CD4-positive, alpha-beta T cell treated with Interleukin-6 for 4 hours (primary cell): Measurements from ENCODE around the gene PSMG2.

ENCODE experiments used
- DNase-seq: peaks from one replicate; pipeline ENCODE4 v3.0.0-alpha.2; 2020; ENCODE audit warnings: mixed read lengths

The PSMG2 gene

DNA sequence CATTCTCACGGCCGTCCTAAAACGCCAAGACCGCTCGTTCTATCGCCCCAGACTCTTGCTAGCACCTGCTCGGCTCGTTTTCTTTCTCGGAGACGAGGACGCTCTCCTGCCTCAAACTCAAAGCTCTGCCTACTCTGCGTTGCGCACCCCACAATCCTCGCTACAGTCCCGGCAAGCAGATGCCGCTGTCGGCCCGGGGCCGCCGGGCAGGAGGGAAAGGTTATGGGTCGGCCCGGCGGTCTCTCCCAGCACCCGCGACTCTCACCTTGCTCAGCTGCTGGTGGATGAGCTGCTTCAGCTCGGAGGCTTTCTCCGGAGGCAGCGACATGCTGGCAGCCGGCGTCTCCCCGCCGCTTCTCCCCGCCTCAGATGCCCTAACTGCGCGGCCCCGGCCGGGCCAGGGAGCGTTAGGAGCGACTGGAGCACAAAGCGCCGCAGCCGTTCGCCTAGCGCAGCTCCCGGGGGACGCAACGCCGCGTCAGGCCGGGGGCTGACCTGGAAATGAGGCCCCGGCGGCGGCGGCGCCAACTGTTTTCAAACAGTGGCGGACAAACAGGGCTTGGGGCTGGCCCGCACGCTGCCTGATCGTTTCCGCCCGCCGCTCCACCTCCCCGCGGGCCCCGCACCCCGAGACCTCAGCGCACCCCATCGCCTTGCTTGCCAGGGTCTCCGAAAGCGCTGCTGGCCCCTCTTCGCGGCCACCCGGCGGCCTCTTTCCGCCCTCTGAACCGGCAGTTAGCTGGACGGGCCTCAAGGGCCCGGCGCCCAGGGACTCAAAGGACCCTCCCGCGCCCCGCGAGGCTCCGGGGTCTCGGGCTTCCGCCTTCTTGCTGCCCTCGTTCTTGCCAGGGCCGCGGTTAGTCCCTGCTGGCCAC, at the start of gene PSMG2, which contains the start of gene CEP76:
Gene PSMG2, plus strand, starts transcription at position 822 of the 875 bp plus-strand sequence. CDS start 66 bp downstream, outside the sequence.
Gene CEP76, minus strand, starts transcription at position 503 of the 875 bp plus-strand sequence. Its CDS starts 175 bp downstream, at position 328.
- peak; percentile 88 for DNase-seq

- no peak for DNase-seq
These were observed 47.9 kb upstream of the PSMG2 start for GRCh38 chr18:12654971-12655370.

- no peak for DNase-seq
These were observed 46.3 kb upstream of the PSMG2 start for GRCh38 chr18:12656605-12656937.

- DNase-seq = peak; percentile 33
These were observed 45.7 kb upstream of the PSMG2 start for GRCh38 chr18:12656938-12657683.

DNA sequence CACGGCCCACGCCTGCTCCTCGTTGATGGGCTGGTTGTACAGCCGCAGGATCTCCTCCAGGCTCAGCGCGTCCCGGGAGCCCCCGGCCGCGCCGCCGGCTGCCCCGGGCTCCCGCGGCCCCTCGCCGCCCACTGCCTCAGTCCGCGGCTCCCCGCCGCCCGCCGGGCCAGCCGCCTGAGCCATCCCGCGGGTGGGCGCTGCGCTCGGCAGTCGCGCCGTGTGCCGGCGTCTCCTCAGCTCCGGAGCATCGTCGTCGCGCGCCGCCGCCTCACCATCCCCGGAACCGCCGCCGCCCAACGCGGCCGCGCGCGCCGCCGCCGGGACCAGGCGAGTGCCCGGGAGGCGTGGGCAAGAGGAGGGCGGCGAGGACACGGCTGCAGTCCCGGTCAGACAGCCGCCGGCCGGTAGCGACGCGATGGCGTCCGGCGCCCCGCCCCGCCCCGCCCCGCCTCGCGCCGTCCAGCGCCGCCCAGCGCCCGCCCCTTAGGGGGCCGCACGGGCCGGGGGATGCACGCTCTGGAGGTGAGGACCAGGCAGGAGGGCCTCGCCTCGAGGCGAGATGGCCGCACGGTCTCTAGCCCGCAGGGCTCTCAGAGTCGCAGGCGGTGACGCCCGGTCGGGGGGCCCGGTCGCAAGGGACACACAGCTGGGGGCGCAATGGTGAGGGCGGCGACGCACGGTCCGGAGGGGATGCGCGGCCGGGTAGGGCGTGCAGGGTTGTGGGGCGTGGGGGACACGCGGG, 45.0 kb upstream of the PSMG2 start, which contains the start of gene SPIRE1:
Gene SPIRE1, minus strand, starts transcription at position 424 of the 742 bp plus-strand sequence. Its CDS starts 241 bp downstream, at position 183.
- DNase-seq = peak; percentile 58

GRCh38 chr18:12658426-12659138, 44.3 kb upstream of the PSMG2 start:
- DNase-seq = peak; percentile 36

GRCh38 chr18:12659904-12660605, 42.8 kb upstream of the PSMG2 start:
- peak; percentile 39 for DNase-seq

DNA sequence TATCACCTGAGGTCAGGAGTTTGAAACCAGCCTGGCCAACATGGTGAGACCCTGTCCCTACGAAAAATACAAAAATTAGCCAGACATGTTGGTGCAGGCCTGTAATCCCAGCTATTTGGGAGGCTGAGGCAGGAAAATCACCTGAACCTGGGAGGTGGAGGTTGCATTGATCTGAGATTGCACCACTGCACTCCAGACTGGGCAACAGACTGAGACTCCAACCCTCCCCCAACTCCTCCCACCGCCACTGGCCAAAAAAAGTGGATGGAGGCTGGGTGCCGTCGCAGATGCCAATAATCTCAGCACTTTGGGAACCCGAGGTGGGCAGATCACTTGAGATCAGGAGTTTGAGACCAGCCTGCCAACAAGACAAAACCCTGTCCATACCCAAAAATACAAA, 34.8 kb upstream of the PSMG2 start:
- no peak for DNase-seq

DNA sequence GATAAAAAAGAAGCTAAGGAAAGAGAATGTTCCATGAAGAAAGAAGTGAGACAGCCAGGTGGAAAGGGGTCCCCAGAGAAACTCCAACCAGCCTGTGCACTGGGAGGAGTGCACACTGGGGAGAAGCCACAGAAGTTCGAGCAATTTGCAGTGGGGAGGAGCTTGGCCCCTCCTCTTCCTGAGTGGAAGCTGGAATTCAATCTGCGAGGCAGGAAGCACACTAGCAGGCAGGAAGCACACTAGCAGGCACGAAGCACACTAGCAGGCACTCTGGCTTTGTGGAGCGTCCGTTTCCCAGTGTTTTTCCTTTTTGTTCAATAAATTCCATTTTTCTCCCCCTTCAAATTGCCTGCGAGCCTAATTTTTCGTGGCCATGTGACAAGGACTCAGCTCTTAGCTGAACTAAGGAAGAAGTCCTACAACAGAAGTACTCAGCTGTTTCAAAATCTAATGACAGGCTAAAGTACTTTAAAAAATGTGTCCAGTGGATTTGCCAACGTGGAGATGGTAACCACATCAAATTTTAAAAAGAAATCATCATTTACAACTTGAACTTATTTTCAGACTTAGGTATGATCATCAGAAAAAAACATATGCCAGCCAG, 23.6 kb upstream of the PSMG2 start:
- peak; percentile 6 for DNase-seq

DNA sequence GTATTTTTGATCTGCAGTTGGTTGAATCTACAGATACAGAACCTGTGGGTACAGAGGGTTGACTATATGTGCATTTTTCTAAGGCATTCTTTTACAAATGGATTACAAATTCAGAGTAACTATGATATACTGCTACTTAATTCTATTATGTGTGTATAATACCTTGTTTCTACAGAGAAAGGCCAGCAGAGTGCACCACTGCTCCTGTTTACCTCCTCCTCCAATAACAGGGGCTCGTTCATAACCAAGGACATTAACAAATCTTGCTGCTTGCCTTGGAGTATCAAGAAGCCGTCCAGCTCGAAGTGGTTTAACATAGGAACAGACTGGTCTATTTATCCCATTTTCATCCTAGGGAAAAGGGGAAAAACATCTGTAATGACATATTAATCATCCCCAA, 16.7 kb upstream of the PSMG2 start:
- DNase-seq = no peak

DNA sequence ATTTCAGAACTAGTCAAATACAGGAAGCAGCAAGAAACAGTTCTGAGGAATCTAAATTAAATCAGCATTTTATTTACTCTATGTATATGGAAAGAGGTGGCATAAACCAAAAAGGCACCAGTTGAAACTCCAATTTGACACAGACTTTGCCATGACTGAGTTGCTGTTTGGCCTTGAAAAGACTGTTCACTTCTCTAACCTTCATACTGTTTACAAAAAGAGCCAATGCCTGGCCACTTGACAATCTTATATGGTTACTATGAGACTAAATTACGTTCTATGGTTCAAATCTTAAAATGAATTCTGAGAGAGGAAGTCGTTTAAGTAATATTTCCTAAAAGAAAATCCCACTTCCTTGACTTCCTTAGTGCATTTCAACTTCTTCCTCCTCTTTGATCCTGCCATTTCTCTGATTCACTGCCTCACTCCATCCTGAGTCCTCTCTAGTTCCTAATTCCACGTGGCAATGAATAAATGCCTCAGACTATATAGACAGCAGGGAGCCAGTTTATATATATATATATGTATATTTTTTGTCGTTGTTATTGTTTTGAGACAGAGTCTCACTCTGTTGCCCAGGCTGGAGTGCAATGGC, 13.5 kb upstream of the PSMG2 start:
- no peak for DNase-seq

GRCh38 chr18:12692206-12692605, 10.6 kb upstream of the PSMG2 start:
- DNase-seq = no peak

DNA sequence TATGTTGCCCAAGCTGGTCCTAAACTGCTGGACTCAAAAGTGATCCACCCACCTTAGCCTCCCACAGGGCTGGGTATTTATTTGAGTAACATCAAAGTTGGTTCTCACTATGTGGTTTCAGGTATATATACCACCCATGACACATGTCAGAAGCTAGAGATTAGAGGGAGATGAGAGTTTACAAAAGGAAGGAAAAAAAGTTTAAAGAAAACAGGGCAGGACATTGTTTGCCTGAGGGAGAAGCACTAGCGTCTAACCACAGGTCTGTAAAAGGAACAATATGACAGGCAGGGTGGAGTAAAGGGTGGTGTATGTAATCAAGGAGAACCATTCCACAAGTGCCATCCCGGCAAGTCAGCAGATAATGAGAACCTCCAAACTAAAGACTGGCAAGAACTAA, 8.8 kb upstream of the PSMG2 start:
- DNase-seq = no peak

GRCh38 chr18:12699747-12700146, 3.1 kb upstream of the PSMG2 start:
- DNase-seq = no peak

DNA sequence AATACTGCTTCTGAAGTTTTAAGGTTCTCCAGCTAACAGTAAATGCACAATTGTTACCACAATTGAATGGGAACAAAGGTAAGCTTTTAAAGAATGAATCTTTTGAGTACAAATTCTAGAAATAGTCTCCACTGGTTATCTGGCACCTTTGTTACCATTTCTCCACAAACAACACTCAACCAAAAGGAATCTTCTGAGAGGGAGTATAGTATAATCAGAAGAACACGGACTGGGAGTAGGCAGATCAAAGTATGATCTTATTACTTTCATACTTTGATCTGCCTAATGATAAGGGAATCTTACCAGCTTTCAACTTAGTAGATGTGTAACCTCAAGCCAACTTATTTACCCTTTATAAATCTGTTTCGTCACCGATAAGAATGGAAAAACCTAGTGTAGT, 1.7 kb upstream of the PSMG2 start:
- no peak for DNase-seq

DNA sequence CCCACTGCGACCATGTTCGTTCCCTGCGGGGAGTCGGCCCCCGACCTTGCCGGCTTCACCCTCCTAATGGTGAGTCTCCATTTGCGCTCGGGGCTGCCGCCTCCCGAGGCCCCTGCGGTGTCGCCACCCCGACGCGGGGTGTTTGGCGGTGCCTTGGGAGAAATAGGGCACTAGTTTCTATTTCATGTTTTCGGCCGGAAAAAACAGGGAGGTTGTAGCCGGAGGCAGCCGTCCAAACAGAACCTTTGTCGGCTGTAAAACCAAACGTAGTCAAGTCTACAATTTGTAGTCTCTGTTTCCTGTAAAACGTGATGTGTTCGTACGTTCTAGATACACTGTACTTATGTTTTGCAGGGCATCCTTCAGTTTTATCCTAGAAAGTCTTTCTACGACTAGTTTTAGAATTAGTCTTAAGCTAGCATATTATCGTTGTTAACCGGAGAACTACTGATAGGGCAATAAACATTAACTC, 290 bp downstream of the PSMG2 start:
- no peak for DNase-seq

- no peak for DNase-seq
These were observed 822 bp downstream of the PSMG2 start for GRCh38 chr18:12703664-12704063.

- DNase-seq = no peak
These were observed 8.6 kb downstream of the PSMG2 start for GRCh38 chr18:12711446-12711845.

- DNase-seq = no peak
These were observed 18.8 kb downstream of the PSMG2 start for GRCh38 chr18:12721495-12722275.

- DNase-seq = no peak
These were observed 19.9 kb downstream of the PSMG2 start for GRCh38 chr18:12722731-12723130.
